GM12872 (cell line): ENCODE results near the gene RIC8A.

Experiments
- CTCF ChIP-seq: IDR thresholded peaks from 3 replicates; pipeline ENCODE4 v1.5.1; 2011; ENCODE audit warnings: low read depth, mild to moderate bottlenecking, low read length, moderate library complexity; ENCODE audit not compliant: insufficient read depth

RIC8A gene

DNA sequence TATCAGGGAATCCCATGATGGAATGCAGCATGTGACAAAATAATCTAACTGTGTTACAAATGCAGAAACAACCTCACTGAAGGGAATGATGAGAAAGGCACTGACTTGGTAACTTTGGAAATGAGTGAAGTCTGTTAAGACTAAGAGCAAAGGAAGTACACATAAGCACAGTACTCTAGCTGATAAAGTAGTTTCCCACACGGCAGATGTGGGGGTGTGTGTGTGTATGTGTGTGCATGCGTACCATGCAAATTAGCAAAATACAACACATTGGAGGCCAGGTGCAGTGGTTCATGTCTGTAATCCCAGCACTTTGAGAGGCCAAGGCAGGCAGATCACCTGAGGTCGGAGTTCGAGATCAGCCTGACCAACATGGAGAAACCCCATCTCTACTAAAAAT lies 54.1 kb downstream of the RIC8A start:
- no peak for TF ChIP-seq CTCF
